Activated CD4-positive, alpha-beta T cell treated with anti-CD3 and anti-CD28 coated beads for 4 hours (primary cell): ENCODE results near the gene SASH3.

Source experiments
- DNase-seq, 2 donors: peaks; one replicate each; pipeline ENCODE4 v3.0.0-alpha.2; 2020

Gene SASH3

GRCh38 chrX:129818123-129818522, 38.4 kb downstream of the SASH3 start:
- no peak for DNase-seq

- DNase-seq: peak; percentile 49 to 63
Measured at GRCh38 chrX:129823115-129823514, 43.4 kb downstream of the SASH3 start.

- DNase-seq: no peak
Measured at GRCh38 chrX:129823522-129823921, 43.8 kb downstream of the SASH3 start.

GRCh38 chrX:129824620-129825019, 44.9 kb downstream of the SASH3 start:
- DNase-seq: no peak

- DNase-seq: peak in 1 of 2 donors; percentile 3
Measured at GRCh38 chrX:129825746-129826505, 46.2 kb downstream of the SASH3 start.

- DNase-seq: no peak
Measured at GRCh38 chrX:129830494-129830893, 50.7 kb downstream of the SASH3 start.

- DNase-seq: no peak
Measured at GRCh38 chrX:129831091-129831885, 51.5 kb downstream of the SASH3 start.

- DNase-seq: no peak
Measured at GRCh38 chrX:129833153-129833990, 53.6 kb downstream of the SASH3 start.

GRCh38 chrX:129836827-129837226, 57.1 kb downstream of the SASH3 start:
- DNase-seq: no peak

GRCh38 chrX:129840344-129840743, 60.6 kb downstream of the SASH3 start:
- no peak for DNase-seq

GRCh38 chrX:129842510-129843208, 62.9 kb downstream of the SASH3 start:
- peak in 1 of 2 donors; percentile 1 for DNase-seq

GRCh38 chrX:129843209-129843458, 63.4 kb downstream of the SASH3 start:
- DNase-seq: no peak

GRCh38 chrX:129843459-129844306, 63.9 kb downstream of the SASH3 start, which contains the start of gene ZDHHC9:
Gene ZDHHC9, minus strand, starts transcription at chrX:129843886. Its CDS starts 1,941 bp downstream, at chrX:129841945.
- peak; percentile 84 to 85 for DNase-seq
